ENCODE results near the gene TRIO. TPM values are rescaled to one million over a fixed set of nuclear protein-coding genes. Genes with fewer than 3 reads are reported as not detected.

TRIO gene
- polyA plus RNA-seq, 4 donors: 92.8 to 122 (median 116) TPM

DNA sequence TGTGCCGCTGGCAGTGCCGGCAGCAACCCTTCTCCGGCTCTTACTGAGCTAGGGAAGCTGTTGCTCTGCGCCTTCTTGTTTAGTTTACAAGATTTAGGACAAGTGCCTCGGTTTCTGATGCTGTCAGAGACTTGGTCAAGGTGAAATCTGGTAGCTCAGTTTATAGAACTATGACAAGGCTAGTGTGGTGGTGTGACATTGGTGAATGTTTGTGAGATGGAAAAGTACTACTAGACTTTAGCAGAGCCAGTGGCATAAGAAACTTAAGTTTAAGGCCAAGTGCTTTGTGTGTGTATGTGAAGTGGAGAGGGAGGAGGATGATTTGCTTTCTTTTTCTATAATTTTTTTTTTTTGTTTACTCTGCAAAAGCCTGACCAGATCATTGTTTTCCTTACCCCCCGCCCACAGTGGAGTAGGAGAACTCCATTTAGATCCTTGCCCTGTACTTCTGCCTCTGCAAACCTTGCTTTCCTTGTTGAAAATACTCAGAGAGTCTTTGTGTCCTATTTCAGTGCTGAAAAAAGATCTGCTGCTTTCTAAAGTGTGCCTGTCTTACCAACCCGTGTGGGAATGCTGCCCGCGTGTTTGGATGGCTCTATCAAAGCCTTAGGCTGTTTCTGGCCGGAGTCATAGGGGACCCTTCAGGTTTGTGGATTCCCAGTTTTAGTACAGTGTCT lies 75.9 kb downstream of the TRIO start:
- no peak for DNase-seq (ENCODE audit: low read depth in 4 of 4, low spot score in 2 of 4)

DNA sequence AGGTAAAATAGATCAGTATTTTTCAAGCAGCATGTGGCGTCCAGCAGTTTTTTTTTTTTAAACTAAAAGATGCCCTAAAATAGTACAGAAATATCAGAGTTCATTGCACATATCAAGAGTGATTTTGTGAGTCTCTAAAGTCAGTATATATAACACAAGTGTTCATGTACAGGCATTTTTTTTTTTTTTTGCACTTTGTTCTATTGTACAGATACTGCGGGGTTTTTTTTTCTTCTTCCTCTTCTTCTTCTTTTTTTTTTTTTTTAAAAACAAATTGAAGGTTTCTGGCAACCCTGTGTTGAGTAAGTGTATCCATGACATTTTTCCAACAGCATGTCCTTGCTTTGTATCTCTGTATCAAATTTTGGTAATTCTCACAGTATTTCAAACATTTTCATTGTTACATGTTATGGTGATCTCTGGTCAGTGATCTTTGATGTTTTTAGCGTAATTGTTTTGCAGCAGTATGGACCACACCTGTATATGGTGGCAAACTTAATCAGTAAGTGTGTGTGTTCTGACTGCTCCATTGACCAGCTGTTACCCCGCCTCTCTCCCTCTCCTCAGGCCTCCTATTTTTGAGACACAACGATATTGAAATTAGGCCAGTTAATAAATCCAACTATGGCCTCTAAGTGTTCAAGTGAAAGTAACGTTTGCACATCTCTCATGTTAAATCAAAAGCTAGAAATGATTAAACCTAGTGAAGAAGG lies 76.8 kb downstream of the TRIO start:
- no peak for DNase-seq (ENCODE audit: low read depth in 4 of 4, low spot score in 2 of 4)

GRCh38 chr5:14220642-14221041 lies 77.5 kb downstream of the TRIO start:
- no peak for DNase-seq (ENCODE audit: low read depth in 4 of 4, low spot score in 2 of 4)

DNA sequence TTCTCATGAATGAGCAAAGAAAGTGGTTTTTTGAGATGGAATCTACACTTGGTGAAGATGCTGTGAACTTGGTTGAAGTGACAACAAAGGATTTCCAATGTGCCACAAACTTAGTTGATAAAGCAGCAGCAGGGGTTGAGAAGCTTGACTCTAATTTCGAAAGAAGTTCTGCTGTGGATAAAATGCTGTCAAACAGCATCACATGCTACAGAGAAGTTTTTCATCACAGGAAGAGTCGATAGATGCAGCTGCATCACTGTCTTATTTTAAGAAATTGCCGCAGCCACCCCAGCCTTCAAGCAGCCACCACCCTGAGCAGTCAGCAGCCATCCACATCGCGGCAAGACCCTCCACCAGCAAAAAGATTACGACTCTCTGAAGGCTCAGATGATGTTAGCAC lies 78.6 kb downstream of the TRIO start:
- DNase-seq (ENCODE audit: low read depth in 4 of 4, low spot score in 2 of 4): no peak

DNA sequence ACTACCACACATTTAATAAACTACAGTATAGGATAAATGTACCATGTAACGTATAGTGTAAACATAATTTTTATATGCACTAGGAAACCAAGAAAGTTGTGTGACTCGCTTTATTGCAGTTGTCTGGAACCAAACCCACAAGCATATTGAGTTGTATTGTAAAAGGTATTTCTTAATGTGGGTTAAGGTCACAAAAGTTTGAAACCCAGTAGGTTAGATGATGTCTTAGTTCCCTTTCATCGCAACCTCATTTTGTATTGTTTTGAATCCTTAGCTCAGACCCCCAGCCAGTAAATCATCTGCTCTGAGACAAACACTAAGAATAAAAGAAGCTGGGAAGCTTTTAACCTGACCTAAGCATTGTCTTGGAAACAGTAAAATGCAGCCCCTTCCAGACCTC lies 79.1 kb downstream of the TRIO start:
- no peak for DNase-seq (ENCODE audit: low read depth in 4 of 4, low spot score in 2 of 4)

DNA sequence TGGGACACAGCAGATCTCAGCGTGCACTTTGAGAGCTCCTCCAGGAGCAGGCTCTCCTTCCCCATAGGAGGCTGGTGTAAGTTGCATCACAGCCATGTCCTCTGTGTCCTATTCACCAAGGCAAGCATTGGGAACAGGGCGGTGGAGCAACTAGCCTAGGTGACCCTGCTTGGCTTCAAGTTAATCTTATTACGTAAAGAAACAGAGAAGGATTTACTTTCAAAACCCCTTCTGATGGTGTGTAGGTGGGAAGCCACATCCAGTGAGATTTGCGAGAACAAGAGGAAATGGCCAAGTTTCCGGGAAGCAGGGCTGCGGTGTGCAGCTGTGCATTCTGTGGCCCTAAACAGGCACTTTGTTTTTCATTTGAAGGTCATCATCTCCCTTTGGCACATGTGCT lies 80.2 kb downstream of the TRIO start:
- DNase-seq (ENCODE audit: low read depth in 4 of 4, low spot score in 2 of 4): no peak

GRCh38 chr5:14225173-14225834 lies 82.2 kb downstream of the TRIO start:
- no peak for DNase-seq (ENCODE audit: low read depth in 4 of 4, low spot score in 2 of 4)

DNA sequence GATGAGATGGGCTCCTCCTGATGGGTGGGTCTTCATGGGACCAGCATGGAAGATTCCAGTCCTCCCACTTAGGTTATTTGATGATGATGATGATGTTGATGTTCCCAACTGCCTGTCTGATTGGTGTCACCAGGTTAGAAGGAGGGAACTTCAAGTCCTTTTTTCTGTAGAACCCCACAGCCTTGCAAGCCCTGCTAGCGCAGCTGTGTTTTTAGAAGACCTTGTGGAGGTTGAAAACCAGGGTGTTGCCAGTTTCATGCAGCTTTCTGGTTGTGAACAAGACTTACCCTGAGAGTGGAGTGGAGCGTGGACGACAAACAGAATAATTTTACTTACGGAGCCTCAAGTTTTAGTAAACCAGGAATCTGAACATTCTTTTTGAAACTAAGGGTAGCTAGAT lies 83.0 kb downstream of the TRIO start:
- no peak for DNase-seq (ENCODE audit: low read depth in 4 of 4, low spot score in 2 of 4)

DNA sequence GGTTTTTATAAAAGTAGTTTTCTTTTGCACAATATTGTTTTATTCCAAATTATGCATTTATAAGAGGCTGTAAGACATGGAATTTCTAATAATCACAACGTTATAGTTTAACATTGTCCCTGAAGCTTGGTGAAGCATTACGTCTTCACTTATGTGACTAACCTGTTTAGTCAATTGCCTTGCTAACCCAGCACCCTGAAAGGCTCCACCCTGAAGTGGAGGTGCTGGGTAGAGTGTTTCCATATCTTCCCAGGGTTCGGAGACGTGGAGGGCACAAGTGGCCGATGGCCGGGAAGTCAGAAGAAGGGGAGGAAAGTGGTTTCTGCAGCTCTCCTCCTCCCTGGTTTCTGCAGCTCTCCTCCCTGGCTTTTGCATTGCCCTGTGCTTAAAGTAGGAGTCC lies 83.4 kb downstream of the TRIO start:
- DNase-seq (ENCODE audit: low read depth in 4 of 4, low spot score in 2 of 4): no peak

DNA sequence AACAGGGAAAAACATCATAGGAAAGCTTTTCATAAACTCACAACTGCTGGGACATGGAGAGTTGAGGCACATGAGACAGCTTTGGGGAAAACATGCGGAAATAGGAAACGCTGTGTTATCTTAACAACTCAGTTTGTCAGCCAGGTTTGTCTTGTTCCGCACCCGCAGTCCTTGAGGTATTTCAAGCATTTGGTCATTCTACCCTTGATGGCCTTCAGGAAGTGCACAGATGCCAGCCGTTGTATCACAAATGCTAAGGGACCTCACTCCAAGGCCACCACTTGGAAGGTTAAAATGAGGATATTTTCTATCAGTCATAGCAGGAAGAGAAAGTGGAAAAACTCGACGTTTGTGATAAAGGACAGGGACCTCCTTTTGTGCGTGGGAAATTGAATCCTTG lies 83.8 kb downstream of the TRIO start:
- no peak for DNase-seq (ENCODE audit: low read depth in 4 of 4, low spot score in 2 of 4)

DNA sequence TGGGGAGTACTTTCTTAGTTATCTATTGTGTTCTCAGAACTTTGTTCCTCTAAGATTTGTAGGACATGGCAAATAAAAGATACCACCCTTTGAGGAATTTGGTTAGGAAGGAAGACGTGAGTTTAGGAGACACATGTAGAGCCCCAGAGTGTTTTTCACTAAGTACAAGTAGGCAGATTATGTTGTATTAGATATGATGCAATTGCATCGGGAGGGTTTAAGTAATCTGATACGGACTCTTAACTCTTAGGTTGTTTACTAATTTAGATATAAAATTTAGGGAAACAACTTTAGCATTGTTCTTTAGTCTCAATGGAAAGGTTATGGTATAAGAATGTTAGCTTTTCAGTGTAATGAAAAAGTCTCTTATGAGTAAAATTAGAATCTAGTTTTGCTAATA lies 84.4 kb downstream of the TRIO start:
- DNase-seq (ENCODE audit: low read depth in 4 of 4, low spot score in 2 of 4): no peak

GRCh38 chr5:14228219-14228618 lies 85.1 kb downstream of the TRIO start:
- DNase-seq (ENCODE audit: low read depth in 4 of 4, low spot score in 2 of 4): no peak

DNA sequence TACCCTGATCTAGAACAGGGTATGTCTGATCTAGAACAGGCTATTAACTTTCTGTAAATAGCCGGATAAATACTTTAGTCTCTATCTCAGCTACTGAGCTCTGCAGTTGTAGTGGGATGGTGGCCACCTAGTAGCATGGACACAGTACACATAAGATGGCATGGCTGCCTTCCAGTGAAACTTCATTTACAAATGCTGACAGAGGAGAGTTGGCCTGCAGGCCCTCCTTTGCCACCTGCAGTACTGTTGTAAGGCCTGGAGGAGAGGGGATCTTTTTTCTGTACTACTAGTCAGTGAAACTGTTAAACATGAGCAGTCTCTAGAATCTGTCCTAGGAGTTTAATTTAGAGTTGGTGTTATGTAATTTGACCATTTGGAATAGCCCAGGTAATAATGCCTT lies 86.0 kb downstream of the TRIO start:
- DNase-seq (ENCODE audit: low read depth in 4 of 4, low spot score in 2 of 4): no peak

GRCh38 chr5:14229734-14230133 lies 86.6 kb downstream of the TRIO start:
- DNase-seq (ENCODE audit: low read depth in 4 of 4, low spot score in 2 of 4): no peak

- no peak for DNase-seq (ENCODE audit: low read depth in 4 of 4, low spot score in 2 of 4)
Observed at GRCh38 chr5:14231156-14231555, 88.0 kb downstream of the TRIO start.

GRCh38 chr5:14231890-14232289 lies 88.7 kb downstream of the TRIO start:
- DNase-seq (ENCODE audit: low read depth in 4 of 4, low spot score in 2 of 4): no peak

- DNase-seq (ENCODE audit: low read depth in 4 of 4, low spot score in 2 of 4): no peak
Observed at GRCh38 chr5:14234204-14234603, 91.1 kb downstream of the TRIO start.

DNA sequence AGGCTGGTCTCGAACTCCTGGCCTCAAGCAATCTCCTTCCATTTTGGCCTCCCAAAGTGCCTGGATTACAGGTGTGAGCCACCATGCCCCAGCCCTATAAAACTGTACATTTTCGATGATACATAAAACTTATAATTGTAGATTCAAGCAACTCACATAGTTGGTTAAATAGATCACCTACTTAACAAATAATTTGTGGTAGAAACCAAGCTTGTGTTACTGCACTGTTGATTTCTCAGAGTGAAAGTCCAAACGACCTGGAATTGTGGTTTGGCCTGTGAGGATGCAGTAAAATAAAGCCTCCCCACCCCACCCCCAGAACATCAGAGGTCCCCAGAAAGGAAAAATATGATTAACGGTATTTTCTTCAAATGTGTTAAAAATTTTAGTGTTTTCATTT lies 92.7 kb downstream of the TRIO start:
- no peak for DNase-seq (ENCODE audit: low read depth in 4 of 4, low spot score in 2 of 4)

DNA sequence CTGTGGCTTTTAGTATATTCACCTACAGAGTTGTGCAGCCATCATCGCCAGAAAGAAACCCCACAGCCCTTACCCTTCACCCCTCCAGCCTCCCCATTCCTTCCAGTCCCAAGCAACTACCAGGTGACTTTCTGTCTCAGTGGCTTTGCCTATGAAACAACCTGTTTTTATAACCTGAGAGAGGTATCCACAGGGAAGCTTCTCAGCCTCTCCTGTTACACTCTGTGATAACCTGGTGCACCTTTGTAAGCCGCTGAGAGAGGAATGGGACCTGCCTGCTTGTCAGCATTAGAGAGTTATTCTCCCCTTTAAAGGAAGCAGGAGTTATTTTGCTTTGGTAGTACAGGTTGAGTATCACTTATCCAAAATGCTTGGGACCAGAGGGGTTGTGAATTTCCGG lies 93.6 kb downstream of the TRIO start:
- no peak for DNase-seq (ENCODE audit: low read depth in 4 of 4, low spot score in 2 of 4)

GRCh38 chr5:14237317-14238086 lies 94.4 kb downstream of the TRIO start:
- no peak for DNase-seq (ENCODE audit: low read depth in 4 of 4, low spot score in 2 of 4)

DNA sequence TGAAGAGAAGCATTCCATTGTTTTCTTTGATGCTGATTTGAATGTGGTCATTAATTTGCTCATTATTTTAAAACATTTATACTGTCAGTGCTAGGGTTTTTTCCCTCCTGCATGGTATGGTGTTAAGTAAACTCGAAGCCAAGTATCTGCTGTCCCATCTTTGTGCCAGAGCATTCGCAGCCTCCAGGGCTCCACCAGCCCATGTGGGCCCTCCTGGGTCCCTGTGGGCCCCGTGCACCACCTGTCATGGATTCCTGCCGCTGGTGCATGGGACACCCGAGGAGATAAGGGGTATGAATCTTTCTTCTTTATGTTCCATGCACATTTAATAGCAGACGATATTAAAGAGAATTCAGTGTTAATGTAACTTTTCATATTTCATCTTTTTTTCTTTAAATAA lies 95.1 kb downstream of the TRIO start:
- no peak for DNase-seq (ENCODE audit: low read depth in 4 of 4, low spot score in 2 of 4)
